OCI-LY7 (cell line): ENCODE data around the gene SANBR.

Experiments
- EZH2phosphoT487 ChIP-seq: fragments of 200-600 bp; sonication (generic); IDR thresholded peaks from 2 replicates; pipeline ENCODE4 v1.6.1; 2018; ENCODE audit warnings: low read depth, borderline replicate concordance, mild to moderate bottlenecking, mixed run types, antibody characterized with exemption, low read length, moderate library complexity, mixed read lengths
- TF ChIP-seq, protein P1 (sequence below): fragments of 200-600 bp; sonication (generic); conservative IDR thresholded peaks from 2 replicates; pipeline ENCODE4 v1.5.1; 2014; ENCODE audit warnings: mild to moderate bottlenecking, antibody characterized with exemption, low read length, moderate library complexity, mixed read lengths

DNA sequence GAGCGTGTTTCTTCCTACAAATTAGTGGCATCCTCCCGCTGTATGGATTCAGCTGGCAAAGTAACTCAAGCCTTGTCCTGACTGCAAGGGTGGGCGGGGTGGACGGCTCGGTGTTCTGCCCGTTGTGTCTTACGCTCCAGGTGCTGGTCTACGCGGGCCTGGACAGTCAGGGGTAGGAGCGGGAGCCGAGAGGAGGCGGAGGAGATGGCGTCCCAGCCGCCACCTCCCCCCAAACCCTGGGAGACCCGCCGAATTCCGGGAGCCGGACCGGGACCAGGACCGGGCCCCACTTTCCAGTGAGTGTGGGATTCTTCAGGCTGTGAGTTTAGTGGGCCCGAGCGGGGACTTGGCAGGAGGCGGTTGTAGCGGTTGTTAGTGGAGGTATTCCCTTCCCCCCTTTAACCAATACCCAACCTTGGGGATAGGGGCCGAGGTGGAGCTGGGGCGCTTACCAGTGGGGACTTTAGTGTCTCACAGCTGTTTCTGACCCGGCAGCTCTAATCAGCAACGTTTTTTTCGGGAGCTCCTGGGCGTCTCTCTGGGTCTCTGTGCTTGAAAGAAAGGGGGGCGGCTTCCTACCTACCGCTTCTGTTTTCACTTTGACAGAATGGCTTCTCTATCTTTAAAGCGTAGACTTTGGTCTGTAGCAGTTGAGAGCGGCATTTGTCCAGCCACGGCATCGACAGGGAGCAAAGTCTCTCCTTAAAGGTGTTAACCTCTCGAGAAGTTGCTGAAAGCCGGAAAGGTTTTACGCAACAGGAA is 47.9 kb upstream of the SANBR start, which contains the start of the genes PEX13 and PUS10:
- TF ChIP-seq, protein P1, sequence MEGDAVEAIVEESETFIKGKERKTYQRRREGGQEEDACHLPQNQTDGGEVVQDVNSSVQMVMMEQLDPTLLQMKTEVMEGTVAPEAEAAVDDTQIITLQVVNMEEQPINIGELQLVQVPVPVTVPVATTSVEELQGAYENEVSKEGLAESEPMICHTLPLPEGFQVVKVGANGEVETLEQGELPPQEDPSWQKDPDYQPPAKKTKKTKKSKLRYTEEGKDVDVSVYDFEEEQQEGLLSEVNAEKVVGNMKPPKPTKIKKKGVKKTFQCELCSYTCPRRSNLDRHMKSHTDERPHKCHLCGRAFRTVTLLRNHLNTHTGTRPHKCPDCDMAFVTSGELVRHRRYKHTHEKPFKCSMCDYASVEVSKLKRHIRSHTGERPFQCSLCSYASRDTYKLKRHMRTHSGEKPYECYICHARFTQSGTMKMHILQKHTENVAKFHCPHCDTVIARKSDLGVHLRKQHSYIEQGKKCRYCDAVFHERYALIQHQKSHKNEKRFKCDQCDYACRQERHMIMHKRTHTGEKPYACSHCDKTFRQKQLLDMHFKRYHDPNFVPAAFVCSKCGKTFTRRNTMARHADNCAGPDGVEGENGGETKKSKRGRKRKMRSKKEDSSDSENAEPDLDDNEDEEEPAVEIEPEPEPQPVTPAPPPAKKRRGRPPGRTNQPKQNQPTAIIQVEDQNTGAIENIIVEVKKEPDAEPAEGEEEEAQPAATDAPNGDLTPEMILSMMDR, result no peak
- TF ChIP-seq EZH2phosphoT487, result no peak
